Measurements from ENCODE around the gene PIGR. TPM values are rescaled to one million over a fixed set of nuclear protein-coding genes. Genes with fewer than 3 reads are reported as not detected.
A peak's percentile ranks its signal among the peaks of the same experiment; 100 is the strongest.

Gene PIGR
- total and polyA plus RNA-seq, 9 of the 15 experiments (the other 6 are each of a cell fraction or from before 2014, with no cell fraction given): 0.01 to 1.5 (median 0.03) TPM; not detected in 4

DNA sequence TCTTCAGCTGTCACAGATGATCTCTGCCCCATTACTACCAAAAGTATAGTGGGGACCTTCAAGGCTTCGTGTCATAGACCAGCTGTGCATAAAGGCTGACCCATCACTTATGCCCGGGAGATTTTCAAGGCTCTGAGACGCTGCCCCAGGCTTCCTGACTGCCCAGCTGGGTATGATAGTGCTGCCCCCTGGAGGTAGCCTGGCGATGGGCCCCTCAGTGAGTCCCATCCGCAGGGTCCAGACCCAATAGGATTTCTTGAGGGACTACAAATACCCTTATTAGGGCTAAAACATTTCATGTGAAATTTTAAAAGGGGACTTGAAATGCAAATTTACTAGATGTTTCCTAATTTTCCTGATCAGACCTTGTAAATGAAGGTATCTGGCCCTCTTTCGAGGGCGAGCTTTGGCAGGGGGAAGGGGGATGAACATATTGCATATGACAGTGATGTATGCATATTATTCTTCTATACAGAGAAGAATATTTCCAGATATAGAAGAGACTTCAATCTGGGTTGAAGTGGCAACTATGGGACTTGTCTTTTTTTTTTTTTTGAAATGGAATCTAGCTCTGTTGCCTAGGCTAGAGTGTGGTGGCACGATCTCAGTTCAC, 12.8 kb downstream of the PIGR start (continued):
- TF ChIP-seq XRCC5 (IDR thresholded peaks at IDR 0.05; ENCODE audit: low read depth, low read length): 0 out of 2 replicates have a peak, but pooled peaks have one; percentile 49
- TF ChIP-seq E2F4 (CRISPR knock-in tag; IDR thresholded peaks at IDR 0.05; ENCODE audit: low read depth): no peak
- TF ChIP-seq ZKSCAN8 (CRISPR knock-in tag; IDR thresholded peaks at IDR 0.05): no peak
- TF ChIP-seq TFE3 (CRISPR knock-in tag; IDR thresholded peaks at IDR 0.05): no peak
- no peak for TF ChIP-seq NFE2L1 (tag; IDR thresholded peaks at IDR 0.05; ENCODE audit: borderline replicate concordance, low read depth)
- no peak for TF ChIP-seq ZSCAN32 (CRISPR knock-in tag; IDR thresholded peaks at IDR 0.05)
- TF ChIP-seq, protein P1, sequence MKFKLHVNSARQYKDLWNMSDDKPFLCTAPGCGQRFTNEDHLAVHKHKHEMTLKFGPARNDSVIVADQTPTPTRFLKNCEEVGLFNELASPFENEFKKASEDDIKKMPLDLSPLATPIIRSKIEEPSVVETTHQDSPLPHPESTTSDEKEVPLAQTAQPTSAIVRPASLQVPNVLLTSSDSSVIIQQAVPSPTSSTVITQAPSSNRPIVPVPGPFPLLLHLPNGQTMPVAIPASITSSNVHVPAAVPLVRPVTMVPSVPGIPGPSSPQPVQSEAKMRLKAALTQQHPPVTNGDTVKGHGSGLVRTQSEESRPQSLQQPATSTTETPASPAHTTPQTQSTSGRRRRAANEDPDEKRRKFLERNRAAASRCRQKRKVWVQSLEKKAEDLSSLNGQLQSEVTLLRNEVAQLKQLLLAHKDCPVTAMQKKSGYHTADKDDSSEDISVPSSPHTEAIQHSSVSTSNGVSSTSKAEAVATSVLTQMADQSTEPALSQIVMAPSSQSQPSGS (CRISPR knock-in tag; IDR thresholded peaks at IDR 0.05): no peak
- TF ChIP-seq CAMTA2 (CRISPR knock-in tag; conservative IDR thresholded peaks at IDR 0.05): no peak
- TF ChIP-seq ZNF609 (CRISPR knock-in tag; IDR thresholded peaks at IDR 0.05; ENCODE audit: borderline replicate concordance): no peak
- TF ChIP-seq SMC3 (conservative IDR thresholded peaks at IDR 0.05; ENCODE audit: insufficient read depth, low read depth, low read length): peak; percentile 9; the same call in 1 of the 2 replicates
- peak in 1 of 3 experiments; percentile 16 for TF ChIP-seq YY1 (IDR thresholded peaks at IDR 0.05; ENCODE audit: borderline replicate concordance in 1 of 3, control insufficient read depth in 1 of 3, extremely low read depth in 1 of 3, insufficient read depth in 3 of 3, insufficient read length in 1 of 3, insufficient replicate concordance in 2 of 3, low read depth in 1 of 3, low read length in 2 of 3)
- TF ChIP-seq KLF16 (IDR thresholded peaks at IDR 0.05): 0 out of 2 replicates have a peak, but pooled peaks have one; percentile 55
- TF ChIP-seq ZNF583 (CRISPR knock-in tag; IDR thresholded peaks at IDR 0.05): no peak
- no peak for TF ChIP-seq XRCC4 (IDR thresholded peaks at IDR 0.05; ENCODE audit: extremely low read depth, insufficient read depth, insufficient read length)
- no peak for TF ChIP-seq TEAD2 (tag; IDR thresholded peaks at IDR 0.05)
- TF ChIP-seq MXI1 (IDR thresholded peaks at IDR 0.05; ENCODE audit: low read depth, low read length): no peak
